NCI-H2081 treated with DMSO at 0.1 percent for 48 hours (cell line): ENCODE data around the gene KLHDC9.

Experiments used
- DNase-seq: peaks from one replicate; lab custom pipeline; 2025; lab: John Stamatoyannopoulos, UW

The KLHDC9 gene

DNA sequence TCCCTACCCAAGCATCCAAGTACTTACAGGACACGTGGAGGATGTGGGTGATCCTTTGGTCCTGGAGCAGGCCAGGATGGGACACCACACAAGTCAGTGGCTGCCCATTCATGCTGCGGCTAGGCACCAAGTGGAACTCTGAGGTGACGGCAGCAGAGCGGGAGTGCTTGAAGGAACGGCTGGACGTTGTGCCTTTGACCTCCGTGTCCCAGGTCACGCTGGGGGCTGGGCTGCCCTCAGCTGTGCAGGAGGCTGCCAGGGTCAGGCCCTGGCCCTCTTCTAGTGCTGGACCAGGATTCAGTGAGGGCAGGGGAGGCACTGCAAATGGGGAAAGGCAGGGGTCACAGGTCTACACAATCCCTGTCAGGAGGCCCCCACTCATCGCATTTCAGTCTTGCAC lies 20.7 kb upstream of the KLHDC9 start:
- DNase-seq = no peak

DNA sequence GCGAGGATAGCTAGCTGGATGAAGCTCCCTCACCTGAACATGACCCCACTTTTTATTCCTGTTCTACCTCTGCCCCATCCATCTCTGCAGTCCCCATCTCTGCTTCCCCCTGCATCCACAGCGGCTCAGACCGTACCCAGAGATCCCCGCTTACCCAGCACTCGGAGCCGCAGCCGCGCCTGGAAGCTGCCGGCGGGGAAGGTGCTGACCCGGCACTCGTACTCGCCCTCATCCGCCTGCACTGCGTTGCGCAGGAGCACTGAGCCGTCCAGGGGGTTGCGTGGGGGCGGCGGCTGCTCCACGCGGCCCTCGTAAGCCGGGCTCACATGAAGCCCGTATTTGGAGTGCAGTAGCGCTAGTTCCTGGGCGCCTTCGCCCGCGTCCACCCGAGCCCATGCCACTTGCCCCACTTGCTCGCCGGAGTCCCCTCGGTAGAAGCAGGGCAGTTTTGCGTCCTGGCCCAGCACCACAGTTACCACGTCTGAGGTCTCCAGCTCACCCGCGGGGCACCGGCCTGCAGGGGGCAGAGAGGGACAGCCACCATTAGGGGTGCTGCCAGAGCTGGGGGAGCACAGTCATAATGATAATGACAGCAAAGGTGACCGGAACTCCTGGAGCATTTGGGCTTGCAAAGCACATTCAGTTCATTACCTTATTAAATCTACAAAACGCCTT lies 18.6 kb upstream of the KLHDC9 start:
- DNase-seq = no peak

DNA sequence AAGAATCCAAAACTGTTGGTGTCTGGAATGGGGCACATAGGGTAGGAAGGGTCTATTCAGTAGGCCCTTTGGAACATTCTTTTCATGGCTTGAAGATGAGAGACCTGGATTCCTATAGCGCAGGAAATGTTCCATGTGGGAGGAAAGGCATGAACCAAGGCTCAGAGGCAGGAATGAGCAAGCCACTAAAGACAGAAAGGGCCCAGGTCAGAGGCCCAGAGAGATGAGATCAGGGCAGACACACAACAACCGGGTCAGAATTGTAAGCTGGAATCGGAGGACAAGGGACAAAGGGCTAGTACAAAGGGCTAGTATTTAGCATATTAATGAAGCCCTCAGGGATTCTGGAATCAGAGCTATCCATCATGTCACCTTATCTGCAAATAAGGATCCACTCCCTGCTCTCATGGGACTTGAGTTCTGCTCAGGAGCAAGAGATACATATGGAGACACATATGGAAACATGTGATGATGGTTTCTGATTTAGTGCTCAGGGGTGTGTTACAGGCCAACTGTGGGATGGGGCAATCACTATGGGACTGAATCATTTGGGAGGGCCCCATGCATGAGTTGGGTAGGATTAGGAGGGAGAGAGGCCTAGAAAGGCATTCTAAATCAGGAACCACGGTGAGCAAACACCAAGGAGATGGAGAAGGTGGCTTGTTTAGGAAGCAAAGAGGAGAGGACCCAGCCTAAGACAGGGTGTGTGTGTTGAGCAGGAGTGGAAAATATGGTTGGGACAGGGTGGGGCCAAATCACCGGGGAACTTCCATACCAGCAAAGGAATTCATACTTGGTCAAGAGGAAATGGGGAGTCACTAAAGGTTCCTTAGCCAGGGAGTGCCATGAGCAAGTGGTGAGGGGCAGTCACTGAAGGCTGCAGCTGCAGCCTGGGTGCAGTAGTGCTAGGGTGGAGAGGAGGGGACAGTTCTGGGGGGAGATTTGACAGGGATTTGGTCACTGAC lies 17.4 kb upstream of the KLHDC9 start:
- DNase-seq = no peak

DNA sequence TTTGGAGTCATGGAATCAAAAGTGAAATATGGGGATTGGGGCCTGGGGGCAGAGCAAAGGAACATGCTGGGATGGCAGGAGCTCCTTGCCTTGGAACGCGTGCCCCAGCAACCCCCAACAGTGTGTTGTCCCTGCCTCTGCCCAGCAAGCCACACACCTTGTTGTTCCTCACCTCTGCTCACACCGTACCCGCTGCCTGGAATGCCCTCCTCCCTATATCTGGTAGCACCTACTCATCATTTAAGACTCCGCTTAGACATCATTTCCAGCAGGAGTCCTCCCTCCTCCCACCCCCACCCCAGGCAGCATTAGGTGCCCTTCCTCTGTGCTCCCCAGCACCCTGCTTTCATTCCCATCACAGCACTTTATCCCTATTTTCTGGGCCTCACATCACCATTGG lies 16.6 kb upstream of the KLHDC9 start:
- no peak for DNase-seq

DNA sequence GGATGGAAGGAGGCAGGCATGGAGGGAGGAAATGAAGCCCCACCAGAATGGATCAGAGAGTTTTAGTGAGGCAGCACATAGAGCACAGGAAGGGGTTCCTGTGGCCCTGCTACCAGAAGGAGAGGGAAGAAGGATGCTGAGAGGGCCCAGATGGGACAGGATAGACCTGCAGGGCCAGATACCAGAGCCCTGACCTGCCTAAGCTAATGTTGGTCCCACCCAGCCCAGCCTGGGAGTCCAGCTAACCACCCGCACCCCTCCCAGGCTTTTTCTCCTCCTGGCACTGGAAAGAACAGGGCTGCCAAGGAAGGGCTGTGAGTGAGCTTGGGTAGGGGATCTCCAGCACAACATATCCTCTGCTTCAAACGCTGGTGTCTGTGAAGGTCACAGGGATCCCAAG lies 15.7 kb upstream of the KLHDC9 start:
- no peak for DNase-seq

DNA sequence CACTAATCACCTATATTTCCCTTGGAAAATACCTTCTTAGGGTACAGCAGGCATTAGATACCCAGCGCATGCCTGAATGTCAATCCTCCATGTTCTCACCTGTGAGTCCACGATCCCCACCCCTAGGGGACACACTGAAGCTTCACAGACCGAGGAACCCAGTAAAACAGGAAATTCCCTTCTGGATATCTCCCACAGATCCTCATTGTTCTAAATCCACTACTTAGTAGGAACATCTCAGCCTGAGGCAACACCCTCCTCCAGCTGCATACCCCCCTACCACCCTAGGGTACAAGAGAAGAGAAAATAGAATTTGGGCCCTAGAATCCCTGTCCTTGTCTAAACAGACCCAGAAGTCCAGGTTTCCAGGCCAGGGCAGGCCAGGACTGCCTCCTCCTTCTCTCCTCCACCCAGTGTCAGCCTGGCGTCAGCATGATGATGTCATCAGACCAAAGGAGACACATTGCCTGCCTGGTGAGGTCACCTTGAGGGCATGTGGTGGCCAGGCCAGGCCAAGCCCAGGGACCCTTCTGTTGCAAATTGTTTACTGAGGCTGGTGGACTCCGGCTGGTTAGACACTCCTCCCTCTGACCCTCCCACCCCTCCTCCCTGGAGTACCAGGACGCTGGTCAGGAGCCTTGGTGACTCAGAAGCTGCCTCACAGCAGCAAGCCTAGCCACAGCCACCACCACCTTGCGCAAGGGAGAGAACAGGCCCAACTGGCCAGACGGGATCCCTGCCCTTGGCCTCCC lies 15.0 kb upstream of the KLHDC9 start:
- no peak for DNase-seq

DNA sequence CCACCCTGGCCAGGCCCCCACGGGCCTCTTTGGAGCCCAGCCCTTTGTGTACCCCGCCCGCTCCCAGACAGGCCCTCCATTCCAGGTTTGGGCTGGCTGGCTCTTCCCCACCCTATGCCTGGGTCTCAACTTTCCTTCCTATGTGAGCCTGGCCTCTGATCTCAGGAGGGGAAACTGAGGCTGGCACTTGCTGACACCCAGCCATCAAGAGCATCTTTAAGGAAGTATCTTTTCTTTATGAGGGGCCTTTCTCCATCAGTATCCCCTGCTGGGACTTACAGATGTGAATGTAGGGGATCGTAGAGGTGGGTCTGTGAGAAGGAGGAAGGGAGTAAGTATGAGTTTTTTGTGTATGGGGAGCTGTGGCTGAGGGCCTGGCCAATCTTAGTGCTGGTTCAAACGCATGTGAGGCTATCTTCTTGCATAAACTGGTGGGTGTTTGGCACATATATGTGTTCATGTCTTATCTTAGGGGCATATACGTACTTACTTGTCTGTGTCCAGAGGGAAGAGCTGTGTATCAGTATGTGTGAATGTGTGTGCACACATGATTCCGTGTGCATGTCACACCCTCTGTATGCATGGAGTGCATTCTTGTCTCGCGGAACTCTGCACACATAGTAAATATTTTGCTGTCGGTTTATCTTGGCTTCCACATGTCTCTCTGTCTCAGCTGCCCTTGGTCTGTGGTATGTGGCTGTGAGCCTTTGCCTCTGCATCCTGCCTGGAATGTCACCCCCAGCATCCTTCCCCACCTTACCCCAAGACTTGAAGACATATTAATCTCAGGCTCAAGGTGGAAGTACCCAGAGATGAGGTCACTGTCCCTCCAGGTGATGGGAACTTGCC lies 14.2 kb upstream of the KLHDC9 start:
- DNase-seq = no peak

DNA sequence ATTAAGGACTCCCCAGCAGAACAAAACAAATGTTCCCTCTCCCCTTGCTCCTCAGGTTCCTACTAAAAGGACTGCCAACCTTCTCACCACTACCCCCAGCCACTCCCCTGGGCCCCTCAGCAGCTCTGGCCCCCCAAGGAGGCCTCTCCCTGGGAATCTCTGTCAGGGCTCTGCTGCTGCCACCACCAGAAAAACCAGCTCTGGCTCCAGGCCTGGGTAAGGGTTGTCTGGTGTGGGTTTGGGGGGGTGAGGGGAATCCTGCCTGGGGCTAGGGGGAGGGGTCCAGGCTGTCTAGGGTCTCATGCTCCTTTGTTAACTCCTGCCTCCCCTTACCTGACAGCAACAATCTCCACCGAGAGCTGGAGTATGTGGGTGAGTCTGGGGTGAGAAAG lies 13.6 kb upstream of the KLHDC9 start:
- DNase-seq = no peak

DNA sequence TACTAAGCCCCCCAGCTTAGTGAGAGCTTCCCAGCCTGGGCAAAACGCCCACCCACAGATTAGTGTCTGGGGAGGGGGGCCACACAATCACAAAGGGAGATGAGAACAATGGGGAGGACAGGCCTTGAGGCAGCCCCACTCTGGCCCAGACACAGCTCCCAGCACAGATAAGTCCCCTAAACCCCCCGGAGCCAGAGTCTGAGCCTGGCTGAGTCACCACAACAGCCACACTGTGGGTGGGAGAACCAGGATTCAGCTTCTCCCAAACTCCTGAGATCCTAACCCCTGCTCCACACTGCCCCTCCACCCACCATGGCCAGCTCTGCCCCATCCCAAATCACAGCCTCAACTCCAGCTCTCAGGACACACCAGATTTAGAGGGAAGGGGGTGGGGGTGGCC lies 13.0 kb upstream of the KLHDC9 start:
- no peak for DNase-seq

DNA sequence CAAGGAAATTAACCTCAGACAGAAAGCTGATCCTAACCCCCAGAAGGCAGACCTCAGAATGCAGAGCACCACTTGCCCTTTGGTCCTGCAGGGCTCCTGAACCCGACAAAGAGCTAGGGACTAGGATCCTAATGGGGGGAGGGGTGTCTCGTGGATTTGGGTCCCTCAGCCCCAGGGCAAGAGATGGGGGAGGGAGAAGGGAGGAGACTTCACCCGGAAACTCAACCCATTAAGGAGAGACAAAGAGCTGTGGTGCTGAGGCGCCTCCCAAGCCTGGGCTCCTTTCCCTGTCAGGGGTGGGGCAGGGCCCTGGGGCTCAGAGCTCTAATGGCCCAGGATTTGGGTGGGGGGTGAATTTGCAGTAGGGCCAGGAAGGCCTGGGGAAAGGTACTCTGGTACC lies 11.7 kb upstream of the KLHDC9 start:
- no peak for DNase-seq

DNA sequence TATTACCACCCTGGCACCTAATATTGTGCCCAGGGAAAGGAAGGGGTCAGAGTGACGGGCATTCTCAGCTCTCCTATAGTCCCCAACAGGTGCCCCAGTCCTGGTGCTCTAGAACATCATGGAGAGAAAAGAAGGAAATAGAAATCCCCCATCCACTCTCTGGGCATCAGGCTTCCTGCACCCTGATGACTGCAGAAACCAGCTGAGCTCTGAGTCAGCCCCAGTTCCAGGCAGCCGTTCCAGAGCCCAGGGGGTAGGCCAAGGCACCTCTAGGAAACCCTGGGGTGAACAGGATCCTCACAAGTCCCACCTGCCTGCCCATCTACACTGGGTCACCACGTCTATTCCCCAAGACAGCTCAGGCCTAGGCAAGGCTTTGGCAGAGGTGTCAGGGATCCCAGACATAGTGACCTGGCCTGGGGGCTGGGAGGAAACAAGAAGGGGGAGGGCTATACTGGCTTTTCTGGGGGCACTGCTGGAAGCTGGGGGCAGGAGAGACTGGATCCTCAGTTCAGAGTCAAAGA lies 9.5 kb upstream of the KLHDC9 start:
- no peak for DNase-seq

DNA sequence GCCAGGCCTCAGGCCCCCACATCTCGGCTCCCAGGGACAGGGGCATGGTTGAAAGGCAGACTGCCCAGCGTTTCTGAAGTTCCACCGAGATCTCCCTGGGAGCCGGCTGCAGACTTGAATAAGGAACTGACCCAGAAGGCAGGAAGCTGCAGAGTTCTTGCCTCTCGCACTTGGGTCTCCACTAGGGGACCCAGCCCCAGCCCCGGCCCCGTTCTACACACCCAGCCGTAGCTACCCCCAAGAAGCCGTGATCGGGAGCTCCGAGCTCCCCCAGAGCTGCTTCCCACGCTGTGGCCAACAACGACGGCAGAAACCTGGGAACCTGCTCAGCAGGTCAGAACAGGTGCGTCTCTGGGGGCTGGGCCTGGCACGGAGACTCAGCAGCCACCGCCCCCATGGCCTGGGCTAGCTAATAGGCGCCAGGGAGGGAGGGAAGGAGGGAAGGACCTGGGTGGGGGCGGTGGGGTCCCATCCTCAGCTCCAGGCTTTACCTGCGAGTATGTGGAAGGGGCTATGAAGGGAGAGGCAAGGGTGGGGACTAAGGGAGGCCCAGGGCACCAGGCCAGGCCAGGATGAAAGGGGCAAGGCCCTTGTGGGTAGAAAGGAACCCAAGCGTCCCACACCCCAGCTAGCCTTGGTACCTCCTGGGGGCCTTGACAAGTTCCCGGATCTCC lies 8.8 kb upstream of the KLHDC9 start, which contains the start of gene NECTIN4:
TSS of gene NECTIN4 (minus strand) at position 308 of the 674 bp plus-strand sequence. CDS start at position 46, 262 bp downstream.
- DNase-seq = no peak

DNA sequence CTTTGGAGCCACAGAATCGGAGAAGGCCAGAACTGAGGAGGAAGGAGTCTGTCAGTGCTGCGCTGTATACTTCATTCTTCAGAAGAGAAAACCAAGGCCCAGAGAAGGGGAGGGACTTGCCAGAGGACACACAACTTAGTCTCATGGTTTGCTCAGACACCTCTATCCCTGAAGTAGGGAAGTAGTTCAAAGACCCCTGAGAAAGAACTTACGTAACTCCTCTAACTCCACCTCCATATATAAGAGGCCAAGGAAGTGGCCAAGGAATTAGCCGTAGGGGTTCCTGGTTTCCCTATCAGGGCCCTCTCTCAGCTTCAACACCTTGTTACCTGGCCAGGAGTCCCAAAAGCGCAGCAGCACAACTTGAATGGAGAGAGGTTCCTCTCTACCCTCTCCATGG lies 8.2 kb upstream of the KLHDC9 start:
- DNase-seq = no peak

DNA sequence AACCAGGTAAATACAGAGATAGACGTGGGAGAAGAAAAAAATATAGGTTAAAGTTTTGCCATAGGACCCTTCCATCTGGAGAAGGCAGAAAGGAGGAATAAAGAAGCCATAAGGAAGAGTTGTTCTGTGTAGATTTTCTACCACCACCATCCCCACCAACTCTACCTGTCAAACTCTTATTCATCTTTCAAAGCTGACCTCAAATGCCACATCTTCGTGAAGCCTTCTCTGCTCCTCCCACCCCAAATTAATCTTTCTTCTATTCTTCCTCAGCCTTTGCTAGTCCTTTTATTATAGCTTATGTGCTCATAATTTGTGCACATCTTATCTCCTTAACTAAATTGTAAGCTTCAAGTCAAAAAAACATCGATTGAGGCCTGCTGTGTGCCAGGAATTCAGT lies 7.5 kb upstream of the KLHDC9 start:
- DNase-seq = no peak

DNA sequence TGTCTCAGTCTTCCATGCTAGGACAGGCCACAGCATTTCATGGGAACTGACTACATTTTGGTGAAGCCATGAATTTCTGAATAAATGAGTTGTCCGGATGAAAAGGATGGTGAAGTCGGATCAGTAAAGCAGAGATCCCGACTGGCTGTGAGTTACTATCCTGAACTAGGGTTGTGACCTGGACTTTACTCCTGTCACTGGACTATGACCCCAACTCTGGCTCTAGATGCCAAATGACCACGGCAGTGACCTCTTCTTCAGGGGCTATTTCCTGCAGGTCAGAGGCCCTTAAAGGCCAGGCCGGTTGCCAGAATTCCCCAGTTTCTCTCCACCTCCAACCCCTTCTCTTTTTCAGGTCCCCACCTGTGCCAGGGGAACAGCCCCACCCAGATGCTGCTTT lies 7.1 kb upstream of the KLHDC9 start:
- DNase-seq = no peak

DNA sequence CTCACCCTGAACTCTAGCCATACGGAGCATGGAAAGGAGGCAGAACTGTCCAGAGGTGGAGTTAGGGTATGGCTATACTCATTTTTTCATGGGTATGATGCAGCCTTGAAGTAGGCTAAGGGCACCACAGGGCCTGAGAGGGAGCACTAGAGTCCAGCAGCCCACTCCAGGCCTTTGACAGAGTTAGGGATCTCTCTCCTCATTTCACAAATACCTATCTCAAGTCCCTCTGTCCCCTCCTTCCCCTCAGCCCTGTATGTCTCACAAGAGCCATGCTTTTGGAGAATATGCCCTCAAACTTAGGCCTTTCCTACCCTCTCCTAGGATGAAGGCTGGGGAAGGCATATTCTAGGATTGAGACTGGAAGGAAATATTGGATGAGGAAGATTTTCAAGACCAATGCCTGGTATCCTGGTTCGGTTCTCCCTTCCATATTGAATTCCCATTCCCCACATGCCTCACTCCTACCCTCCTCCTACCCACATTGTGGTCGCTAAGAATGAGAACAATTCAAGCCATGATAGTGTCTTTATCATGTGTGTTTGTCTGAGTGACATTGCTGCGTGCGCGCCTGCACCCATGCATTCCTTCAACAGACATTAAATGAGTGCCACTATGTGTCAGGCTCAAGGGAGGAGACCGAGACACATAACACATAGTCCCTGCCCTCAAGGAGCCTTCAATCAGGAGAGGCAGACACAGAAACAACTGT lies 6.2 kb upstream of the KLHDC9 start:
- DNase-seq = no peak

DNA sequence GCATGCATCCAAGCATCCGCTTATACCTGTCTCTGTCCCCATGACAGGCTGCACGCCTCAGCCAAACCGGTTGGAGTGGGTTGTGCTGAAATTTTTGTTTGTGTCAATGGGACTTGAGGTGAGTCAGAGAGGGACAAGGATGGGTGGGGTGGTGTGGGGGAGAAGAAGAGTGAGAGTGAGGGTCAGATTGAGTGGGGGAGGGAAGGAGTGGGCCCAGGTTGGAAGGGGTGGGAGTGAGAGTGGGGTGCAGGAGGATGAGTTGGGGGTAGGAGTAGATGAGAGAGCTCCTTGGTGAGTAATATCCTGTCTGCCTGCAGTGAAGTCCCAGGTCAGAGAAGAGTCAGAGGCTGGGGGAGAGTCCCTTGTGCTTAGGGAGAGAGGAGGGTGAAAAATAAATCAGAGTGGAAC lies 5.5 kb upstream of the KLHDC9 start:
- no peak for DNase-seq

DNA sequence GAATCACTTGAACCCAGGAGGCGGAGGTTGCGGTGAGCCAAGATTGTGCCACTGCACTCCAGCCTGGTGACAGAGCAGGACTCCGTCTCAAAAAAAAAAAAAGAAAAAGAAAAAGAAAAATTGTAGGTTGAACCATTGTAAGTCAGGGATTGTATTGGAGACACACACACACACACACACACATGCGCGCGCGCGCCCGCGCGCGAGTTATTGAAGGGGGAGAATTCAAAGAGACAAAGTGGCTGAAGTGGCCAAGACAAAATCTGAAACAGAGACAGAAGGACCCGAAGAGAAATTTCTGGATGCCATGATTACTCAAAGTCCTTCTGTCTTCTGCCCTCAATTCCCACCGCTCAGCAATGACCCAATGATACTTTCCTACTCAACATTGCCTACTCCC lies 3.7 kb upstream of the KLHDC9 start:
- DNase-seq = no peak

DNA sequence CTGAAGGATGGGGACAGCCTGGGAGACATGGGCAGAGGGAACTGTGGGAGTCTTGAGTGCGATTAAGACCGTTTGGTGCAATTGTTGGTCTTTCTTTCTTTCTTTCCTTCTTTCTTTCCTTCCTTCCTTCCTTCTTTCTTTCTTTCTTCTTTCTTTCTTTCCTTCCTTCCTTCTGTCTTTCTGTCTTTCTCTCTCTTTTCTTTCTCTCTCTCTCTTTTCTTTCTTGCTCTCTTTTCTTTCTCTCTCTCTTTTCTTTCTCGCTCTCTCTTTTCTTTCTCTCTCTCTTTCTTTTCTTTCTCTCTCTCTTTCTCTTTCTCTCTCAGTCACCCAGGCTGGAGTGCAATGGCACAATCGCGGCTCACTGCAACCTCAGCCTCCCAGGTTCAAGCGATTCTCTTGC lies 2.9 kb upstream of the KLHDC9 start:
- DNase-seq = no peak

DNA sequence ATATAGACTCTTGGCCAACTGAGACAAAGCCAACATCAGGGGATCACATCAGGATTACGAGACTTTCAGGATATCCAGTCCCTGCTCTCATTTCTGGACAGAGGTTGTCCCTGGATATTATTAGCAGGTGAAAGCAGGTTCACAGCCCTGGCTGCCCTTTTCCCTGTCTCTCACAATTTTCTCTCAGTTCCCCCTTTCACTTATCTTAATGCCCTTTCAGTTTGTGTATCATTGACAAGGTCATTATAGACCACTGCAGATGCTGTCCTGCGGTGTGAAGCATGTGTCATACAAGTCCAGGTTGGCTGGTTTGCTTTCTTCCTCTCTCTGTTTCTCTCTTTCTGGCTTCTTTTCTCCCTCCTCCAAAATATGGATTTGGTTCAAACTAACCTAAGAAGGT lies 2.1 kb upstream of the KLHDC9 start:
- no peak for DNase-seq
